HG02571 (cell line): Measurements from ENCODE around the gene ELMO2.

Experiments
- ATAC-seq: cut with Tn5 transposase; IDR thresholded peaks from one replicate; pipeline ENCODE4 v1.9.1; 2021; ENCODE audit warnings: mild to moderate bottlenecking, moderate library complexity; ENCODE audit not compliant: unreplicated experiment

The ELMO2 gene

DNA sequence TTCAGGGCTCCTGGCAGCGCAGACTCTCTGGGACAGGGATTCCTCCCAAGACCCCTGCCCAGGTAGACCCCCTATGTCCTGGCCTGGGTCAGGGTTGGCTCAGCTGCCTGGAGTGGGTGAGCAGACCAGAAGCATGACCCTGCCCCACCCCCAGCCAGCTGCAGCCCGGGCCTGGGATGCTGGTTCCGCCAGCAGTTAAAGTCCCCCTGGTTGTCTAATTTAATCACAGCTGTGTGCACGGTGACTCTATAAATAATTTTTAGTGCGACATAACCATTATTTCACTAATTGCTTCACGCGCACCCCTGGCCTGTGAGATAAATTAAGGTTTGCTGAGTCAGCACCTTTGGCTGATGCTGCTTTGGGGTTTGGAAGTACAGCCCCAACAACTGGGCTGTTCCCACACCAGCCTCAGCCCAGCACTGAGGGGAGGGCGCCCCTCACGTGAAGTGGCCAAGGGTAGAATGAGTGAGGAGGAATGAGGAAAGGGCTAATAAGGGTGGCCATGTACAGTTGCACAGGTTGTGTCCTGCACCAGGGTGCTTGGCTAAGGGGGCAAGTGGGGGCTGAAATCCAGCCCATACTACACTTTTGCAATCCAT is 72.0 kb downstream of the ELMO2 start:
- no peak for ATAC-seq

DNA sequence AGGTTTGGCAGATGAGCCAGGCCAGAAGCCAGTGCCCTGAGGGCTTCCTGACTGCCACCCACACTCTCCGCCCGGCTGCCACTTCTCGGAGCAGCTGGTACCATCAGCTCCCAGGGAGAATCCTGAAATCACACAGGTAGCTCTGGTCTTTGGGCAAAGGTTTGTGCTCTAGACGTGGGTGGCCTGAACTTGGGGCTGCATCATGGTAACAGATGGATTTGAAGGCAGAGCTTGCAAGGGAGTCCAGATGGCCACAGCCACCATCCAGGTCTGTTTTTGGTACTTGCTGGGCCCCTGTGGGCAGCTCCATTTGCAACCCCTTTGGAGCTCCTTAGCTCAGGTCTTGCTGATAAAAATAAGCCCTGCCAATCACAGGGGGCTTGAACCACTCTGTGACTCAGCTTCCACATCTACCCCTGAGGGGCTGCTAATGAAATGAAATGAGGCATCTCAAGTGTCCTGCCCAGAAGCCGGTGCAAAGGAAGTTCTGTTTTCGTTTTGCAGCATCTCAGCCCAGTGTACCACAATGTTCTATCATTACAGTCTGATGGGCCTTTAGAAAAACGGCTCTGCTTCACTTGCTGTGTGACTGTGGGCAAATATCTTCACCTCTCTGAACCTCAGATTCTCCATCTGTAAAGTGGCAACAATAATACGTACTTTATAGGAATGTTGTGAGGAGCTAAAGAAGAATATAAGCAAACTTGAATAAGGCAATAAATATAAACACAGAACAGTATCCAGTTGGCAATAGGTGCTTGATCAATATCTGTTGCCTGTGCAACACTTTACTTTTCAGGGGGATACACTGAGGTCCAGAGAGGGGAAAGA is 73.0 kb downstream of the ELMO2 start:
- ATAC-seq, result no peak

DNA sequence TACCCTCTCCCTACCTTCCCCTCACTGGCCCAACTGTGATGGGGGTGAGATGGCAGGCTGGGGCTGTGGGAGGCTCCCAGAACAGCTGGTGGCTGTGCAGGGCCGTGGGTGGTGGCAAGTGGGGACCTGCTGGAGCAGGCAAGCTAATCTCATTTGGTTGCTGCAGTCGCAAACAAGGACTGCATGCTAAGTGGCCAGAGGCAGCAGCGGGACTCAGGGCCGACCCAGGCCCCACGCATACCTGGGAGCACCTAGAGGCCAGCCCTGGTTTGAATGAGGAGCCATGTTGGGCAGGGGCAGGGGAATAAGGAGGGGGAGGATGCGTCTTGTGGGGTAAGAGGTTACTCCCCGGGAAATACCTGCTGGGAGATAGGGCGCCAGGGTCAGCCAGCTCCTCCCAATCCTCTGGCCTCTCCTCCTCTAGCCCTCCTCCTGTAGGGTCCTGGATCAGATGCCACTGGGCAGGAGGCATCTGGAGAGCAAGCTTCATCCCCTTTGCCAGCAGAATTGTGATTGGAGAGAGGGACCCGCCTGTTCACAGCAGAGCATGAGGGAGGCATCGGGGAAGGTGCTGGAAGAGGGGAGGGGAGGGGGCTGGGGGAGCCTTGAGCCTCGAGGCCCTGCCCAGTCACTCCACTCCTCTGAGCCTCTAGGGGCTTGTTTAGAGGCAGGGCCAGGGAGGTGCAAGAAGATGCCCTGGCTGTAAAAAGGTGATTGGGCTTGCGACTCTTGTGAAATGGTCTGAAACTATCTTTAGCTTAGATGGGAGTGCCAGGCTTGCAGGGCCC is 73.8 kb downstream of the ELMO2 start:
- ATAC-seq, result no peak

DNA sequence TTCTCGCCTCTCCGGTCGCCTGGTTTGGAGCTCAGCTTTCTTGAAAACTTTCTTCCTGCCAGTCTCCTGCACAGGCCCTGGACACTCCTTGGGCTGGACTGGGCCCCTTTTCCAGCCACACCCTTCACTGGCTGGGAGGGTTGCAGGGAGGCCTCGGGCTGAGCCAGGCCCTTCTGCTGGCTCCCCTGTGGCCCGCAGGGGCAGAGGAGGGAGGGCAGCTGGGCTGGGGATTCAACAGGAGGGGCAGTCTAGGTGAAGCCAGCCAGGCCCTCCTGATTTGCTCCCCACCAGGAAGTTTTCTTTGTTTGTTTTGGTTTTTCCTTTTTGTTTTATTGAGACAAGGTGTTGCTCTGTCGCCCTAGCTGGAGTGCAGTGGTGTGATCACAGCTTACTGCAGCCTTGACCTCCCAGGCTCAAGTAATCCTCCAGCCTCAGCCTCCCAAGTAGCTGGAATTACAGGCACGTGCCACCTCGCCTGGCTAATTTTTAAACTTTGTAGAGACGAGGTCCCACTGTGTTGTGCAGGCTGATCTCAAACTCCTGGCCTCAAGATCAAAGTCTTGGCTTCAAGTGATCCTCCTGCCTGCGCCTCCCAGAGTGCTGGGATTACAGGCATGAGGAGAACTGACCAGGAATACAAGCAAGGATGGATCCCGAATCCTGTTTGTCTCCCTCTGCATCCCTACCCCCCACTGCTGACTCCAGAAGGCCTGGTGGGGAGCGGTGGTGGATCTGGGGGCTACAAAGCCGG is 74.6 kb downstream of the ELMO2 start:
- no peak for ATAC-seq

DNA sequence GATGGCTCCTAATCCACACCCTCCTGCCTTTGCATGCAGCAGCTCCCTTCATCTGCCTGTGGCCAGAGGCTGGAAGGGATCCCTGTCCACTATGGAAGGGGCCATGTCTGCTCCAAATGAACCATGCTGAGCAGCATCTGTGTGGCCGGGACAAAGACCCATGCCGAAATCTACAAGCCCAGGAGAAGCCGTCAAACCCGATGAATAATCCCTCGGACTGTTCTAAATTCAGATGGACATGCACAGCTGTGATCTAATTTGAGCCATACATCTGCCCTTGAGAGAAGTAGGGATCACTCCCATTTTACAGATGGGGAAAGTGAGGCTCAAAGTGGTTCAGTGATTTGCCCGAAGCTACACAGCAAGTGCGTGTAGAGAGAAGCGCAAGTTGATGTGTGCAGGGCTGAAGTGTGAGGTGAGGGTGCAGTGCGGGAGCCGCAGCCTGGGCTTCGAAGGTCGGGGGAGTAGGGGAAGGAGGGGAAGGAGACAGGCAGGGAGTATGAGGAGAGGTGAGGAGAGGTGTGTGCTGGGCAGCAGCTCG is 75.5 kb downstream of the ELMO2 start:
- ATAC-seq, result no peak

DNA sequence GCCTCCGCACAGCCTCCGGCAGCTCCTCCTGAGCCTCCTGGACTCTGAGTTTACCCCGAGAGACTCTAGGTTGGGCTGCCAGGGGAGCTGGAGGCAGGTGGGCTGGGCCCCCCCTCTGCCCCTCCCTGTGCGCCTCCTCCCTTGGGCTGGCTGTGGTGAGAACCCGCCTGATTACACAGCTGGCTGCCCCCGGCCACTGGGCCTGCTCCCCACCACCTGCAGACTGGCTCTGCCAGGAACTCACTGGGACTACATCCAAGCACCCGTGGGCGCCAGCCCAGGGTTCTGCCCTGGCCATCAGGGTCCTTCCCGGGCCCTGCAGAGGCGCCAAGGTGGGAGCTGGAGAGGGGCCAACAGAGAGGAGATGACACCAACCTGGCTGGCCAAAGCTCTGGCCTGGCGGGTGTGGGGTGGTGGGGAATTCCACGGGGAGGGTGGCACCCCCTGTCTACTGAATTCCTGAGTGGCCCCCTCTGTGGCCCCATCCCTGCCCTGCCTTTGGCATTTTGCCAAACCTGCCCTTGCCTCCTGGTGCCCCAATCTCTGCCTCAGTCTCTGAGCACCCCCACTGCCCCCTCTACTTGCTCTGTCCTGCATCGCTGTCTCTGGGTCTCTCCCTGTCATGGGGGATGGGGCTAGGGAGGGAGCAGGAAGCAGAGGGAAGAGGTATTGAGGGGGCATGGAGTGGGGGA is 76.2 kb downstream of the ELMO2 start:
- no peak for ATAC-seq

DNA sequence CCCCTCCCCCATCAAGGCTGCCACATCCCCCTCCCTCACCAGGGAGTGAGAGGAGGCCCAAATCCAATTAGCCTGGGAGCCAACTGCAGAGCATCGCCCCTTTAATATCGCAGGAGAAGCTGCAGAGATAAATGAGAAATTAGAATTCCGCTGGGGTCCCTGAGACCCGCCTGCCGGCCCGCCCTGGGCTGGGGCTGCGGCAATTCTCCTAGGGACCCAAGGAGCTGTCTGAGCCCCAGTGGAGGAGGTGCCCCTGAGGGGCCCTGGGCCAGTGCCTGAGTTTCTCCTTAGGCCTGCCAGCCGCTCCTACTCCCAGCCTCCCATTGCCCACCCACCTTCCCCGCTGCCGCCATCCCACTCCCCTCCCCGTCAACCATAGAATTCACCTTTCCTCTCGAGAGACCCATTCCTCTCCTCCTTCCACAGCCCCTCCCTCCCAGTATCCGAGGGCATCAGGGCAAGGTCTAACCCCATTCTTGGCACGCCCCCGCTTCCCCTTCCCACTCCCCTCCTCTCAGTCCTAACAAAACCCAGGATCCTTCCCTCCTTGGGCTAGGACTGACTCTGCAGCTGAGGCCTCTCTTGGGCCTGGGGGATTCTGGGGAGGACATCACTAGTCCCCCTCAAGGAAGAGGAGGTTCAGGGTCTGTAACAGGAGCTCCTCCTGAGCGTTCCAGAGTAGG is 78.1 kb downstream of the ELMO2 start:
- ATAC-seq, result no peak

DNA sequence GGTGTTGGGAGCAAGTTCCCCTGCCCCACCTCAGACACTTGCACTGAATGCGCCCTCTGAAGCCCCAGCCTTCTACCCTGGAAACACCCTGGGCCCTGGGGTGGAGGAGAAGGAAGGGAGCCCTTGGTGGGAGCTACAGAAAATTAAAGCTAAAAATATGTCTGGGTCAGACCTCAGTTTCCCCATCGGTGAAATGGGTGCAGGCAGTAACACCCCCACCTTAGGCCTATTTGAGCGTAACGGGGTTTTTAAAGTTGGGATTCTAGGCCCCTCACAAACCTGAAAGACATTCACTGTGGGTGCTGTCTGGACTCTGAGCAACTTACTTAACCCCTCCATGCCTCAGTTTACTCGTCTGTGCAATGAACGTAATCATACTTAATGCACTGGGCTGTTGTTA is 78.9 kb downstream of the ELMO2 start:
- ATAC-seq, result no peak

DNA sequence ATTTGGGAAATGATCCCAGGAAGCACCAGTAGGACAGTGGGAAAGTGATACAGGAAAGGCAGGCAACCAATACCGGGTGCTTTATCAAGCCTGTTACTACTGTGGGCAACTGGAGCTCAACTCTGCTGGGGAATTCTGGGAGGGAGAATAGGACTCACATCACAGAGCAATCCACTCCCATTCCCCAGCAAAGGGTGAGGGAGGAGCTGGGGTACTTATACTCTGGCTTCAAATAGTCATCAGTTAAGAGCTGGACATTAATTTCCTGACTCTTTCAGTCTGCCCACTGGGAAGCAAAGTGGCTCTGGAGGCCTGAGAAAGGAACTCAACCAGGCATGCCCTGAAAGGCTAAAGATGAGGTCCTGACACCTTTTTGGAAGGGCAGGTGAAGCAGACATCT is 80.6 kb downstream of the ELMO2 start:
- no peak for ATAC-seq

DNA sequence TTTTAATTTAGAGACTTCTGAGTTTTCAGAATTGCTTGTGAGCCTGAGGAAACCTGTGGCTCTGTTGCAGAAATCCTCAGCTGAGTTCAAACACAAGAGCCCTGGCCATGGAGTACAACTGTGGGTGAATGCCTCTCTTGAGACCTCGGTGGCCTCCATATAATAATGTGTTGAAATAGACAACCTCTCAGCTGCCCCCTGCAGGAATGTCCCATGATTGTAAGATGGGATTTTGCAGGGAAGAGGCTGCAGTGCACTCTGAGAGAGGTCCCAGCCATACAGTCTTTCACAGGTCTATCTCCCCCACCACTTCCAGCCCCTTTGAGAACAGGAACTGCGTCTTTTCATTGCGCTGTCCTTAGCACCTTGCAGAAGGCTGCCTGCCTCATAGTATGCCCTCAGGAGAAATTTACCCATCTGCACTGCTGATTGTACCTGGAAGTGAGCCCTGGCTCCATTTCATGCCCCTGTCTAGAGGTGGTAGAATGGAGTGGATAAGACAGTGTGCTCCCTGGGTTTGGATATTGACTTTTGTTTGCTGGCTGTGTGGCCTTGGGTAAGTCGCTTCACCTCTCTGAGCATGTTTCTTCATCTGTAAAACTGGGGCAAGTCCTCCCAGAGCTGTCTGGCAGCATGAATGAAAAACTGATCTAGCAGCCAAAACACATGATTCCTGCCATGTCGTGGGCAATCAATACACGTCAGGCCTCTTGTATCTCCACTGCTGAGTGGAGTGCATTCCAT is 81.3 kb downstream of the ELMO2 start:
- no peak for ATAC-seq

DNA sequence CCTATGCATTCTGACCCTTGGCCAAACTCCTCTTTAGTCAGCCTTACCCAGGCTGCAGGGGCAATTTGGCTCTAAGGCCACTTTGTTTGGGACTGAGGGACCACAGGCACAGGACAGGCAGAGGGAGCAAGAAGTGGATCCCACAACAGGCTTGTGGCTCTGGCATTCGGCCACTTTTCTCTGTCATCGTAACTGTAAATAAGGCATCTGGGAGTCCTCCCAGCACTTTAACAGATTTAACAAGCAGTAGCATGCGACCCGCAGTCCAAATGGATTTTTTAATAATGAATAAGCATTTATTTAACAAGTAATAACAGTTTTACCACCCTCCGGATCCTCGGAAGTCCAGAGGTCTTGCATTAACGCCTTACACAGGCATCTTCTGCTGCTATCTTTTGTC is 82.0 kb downstream of the ELMO2 start:
- ATAC-seq, result no peak

DNA sequence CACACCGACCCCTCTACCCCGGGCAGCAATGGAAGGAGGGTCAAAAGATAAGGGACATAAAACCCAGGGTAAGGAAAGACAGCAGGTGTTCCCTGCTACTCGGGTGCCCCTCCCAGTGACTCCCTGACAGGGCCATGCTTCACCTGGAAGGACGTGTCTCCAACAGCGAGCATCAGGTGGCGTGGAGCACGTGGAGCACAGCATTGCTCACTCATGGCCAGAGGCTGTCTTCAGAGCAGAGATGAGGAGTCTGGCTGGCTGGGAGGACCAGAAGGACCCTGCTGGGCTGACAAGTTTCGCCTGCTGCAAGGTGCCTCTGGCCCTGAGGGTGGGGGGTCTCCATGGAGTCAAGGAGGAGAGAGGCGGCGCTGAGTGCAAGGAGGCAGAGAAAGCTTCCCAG is 82.9 kb downstream of the ELMO2 start:
- ATAC-seq, result no peak

DNA sequence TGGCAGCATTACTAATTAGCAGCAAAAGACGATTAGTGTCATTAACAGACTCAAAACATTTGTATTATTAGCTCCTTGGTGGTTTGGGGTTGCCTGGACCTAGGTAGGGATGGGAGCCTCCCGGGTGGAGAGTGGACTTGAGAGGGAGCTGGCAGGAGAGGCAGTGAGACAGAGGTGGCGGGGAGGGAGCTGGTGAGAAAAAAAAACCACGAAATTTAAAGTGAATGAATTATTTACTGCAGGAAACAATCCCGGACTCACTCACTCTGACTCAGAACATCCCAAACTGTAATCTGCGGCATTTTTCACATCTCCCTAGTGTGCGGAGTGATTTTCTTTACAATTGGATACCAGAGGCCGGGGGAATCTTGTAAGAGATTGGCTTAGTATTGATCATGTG is 83.8 kb downstream of the ELMO2 start:
- no peak for ATAC-seq

DNA sequence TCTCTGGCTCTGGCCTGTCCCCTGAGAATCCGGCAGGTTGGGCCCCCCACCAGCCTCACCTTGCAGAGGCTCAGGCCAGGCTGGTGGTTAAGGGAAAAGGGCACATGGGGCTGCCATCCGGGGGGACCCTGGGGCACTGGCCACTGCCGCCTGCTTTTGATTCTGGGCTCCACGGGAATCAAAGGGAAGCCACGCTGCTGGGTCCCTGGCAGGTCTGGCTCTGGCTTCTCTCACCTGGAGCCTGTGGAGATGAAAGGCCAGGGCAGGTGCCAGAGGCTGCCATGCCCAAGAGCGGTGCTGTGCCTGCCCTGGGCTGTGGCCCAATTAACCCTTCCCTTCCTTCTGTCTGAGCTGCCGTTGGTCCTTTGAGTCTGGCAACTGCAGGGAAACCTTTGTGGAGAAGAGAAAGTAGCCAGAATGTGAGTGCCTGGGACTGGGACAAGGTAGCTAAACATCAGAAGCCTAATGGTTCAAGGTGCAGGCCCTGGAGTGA is 88.7 kb downstream of the ELMO2 start:
- no peak for ATAC-seq

DNA sequence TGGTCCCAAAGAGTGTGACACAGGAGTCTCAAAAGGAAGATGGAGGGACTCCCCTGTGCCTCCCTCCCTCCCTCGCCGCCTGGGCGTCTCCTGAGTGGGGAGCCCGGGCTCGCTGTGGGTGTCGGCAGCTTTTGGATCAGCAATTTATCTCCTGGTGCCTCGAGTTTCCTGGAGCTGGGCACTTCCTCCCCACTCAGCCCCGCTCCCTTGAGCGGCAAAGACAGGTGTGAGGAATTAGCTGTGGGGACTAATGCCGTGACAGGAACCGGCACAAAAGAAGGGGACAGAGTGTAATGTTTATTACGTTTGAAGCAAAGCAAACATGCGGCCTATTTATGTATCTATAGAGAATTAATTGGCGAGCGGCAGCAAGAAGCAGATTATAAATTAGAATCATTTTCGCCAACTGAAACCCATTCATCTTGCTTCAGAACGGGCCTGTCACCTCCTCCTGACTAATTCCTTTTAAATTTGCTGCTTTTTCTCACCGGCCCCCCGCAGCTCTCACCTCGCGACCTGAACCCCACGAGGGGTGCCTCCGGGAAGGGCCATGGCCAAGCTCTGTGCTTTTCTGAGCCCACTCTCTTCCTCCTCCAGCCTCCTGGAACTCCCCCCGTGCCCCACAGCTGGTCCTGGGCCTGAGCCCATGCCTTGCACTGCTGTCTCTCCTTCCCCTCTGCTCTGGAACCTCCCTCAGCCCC is 89.3 kb downstream of the ELMO2 start:
- no peak for ATAC-seq
